ENCODE data around the gene USP20.

USP20 gene

DNA sequence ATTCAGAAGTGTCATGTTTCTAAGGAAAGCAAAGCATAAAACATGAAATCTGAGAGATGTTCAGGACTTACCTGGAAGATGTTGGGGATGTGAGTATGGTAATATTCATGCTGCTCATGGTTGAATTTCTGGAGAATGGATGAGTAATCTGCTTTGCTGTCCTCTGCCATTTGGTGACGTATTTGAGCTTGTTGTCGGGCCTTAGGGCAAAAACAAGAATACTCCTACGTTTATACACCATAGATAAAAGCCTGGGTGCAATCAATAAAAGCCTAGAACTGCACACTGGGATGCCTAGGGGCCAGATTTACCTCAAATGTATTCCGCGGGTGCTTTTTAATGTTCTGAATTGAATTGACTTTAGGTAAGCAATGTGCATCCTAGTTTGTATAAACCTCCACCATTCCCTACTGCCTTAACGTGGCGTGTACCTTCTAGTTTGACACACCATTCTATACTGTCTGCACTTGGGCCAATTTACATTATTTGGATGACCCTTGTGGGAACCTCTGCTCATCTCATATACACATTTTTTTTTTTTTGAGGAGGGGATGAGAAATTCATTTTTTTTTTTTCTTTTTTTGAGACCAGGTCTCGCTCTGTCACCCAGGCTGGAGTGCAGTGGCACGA lies 94.4 kb downstream of the USP20 start:
- DNase-seq = no peak

DNA sequence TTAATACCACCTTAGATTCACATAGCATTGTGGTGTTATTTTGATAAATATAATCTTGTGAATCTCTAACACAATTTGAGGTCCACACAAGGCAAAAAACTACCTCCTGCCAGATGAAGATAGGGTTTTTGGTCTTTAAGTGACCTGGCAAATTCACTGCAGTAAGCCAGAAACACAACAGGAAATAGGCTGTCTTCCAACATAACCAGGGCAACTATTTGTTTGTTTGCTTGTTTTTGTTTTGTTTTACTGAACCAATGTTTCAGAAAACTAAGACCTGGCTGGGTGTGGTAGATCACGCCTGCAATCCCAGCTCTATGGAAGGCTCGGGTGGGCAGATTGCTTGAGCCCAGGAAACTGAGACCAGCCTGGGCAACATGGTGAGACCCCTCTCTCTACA lies 95.5 kb downstream of the USP20 start:
- no peak for DNase-seq

All from NCI-H2081 (cell line).